ENCODE results near the gene OR10G3. TPM values are rescaled to one million over a fixed set of nuclear protein-coding genes. Genes with fewer than 3 reads are reported as not detected.

The OR10G3 gene
- total and polyA plus RNA-seq, 2 of the 13 experiments (the other 11 are each of a cell fraction or from before 2014, with no cell fraction given): not detected

GRCh38 chr14:21525962-21526671 is 53.8 kb downstream of the OR10G3 start, which contains the start of gene SALL2 (continued):
- TF ChIP-seq ZNF318 (CRISPR knock-in tag; IDR thresholded peaks at IDR 0.05) (no peak), SRF (IDR thresholded peaks at IDR 0.05; ENCODE audit: low read depth, low read length) (no peak), ZNF670 (CRISPR knock-in tag; IDR thresholded peaks at IDR 0.05; ENCODE audit: borderline replicate concordance) (no peak), HOMEZ (CRISPR knock-in tag; IDR thresholded peaks at IDR 0.05; ENCODE audit: low read depth) (no peak), ZNF468 (CRISPR knock-in tag; IDR thresholded peaks at IDR 0.05) (no peak), SNAPC2 (CRISPR knock-in tag; IDR thresholded peaks at IDR 0.05) (0 out of 2 replicates have a peak, but pooled peaks have one; percentile 75), MED13 (CRISPR knock-in tag; IDR thresholded peaks at IDR 0.05) (no peak), HMGA1 (CRISPR knock-in tag; conservative IDR thresholded peaks at IDR 0.05) (no peak), ZNF790 (CRISPR knock-in tag; IDR thresholded peaks at IDR 0.05; ENCODE audit: borderline replicate concordance) (no peak), NFIB (CRISPR knock-in tag; IDR thresholded peaks at IDR 0.05; ENCODE audit: borderline replicate concordance) (no peak), DRAP1 (CRISPR knock-in tag; IDR thresholded peaks at IDR 0.05) (0 out of 2 replicates have a peak, but pooled peaks have one; percentile 26), ZNF3 (CRISPR knock-in tag; IDR thresholded peaks at IDR 0.05) (no peak), RFX3 (CRISPR knock-in tag; IDR thresholded peaks at IDR 0.05) (no peak), ZNF639 (CRISPR knock-in tag; conservative IDR thresholded peaks at IDR 0.05) (no peak), ATM (IDR thresholded peaks at IDR 0.05; ENCODE audit: borderline replicate concordance) (no peak), ATF5 (CRISPR knock-in tag; IDR thresholded peaks at IDR 0.05; ENCODE audit: low read depth) (no peak), ZNF740 (CRISPR knock-in tag; IDR thresholded peaks at IDR 0.05) (0 out of 2 replicates have a peak, but pooled peaks have one; percentile 22)

Measured in HepG2 (cell line).